ENCODE measurements around the gene LIPA. TPM values are rescaled to one million over a fixed set of nuclear protein-coding genes. Genes with fewer than 3 reads are reported as not detected.
A peak's percentile ranks its signal among the peaks of the same experiment; 100 is the strongest.

LIPA gene
- polyA plus RNA-seq, 3 donors, result 51.8 to 55.7 (median 53.8) TPM

DNA sequence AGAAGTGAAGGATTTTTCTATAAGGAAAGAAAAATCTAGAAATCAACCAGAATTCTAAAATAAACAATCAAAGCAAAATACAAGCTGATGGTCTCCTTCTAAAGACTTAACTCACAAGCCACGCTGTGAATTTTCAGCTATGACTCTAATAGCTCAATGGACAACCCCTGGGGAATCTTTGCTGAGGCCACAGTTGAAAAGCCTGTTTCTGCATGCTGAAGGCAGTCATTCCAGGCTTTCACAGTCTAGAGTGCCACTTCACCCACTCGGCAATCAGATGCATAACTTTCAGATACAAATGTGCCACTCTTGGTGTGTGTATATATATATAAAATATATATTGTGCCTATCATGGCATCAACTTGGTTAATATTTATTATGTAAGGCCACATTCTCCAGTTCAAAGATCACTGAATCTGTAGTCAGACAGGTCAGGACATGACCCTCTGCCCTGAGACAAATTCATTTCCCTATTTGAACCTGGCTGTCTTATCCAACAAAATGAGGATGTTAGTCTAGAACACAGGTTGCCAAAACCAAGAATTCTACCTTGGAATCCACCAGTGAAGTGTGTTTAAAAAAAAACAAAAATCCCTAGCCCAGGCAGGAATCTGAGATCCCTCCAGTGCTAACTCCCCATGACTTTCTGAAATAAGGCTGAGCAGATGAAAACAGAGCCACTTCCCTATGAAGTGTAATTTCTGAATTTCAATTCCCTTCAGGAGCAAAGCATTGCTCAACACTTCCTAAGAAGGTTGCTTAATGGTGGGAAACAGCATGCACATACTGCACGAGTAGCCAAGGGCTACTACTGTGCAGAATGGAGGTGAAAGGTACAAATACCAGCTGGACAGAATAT, 9.9 kb downstream of the LIPA start:
- no peak for DNase-seq (ENCODE audit: low read depth in 3 of 3, low spot score in 2 of 3)

- DNase-seq (ENCODE audit: low read depth in 3 of 3, low spot score in 2 of 3), result no peak
These were observed 10.5 kb downstream of the LIPA start for GRCh38 chr10:89241026-89241425.

DNA sequence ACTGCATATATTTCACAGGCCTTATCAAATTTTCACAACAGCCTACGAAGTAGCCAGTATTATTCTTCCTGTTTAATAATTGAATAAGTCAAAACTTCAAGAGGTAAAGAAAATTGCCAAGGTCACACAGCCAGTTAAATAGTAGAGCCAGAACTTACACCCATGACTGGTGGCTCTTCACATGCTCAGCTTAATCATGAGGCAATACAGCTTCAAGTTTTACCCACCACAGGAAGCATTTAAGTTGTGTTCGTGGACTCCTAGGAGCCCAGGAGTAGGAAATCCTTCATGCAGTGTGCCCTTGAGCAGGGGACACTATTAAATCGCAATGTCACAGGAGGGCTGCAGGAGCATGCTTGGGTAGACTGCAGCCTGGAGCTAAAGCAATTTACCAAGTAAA, 11.1 kb downstream of the LIPA start:
- no peak for DNase-seq (ENCODE audit: low read depth in 3 of 3, low spot score in 2 of 3)

GRCh38 chr10:89238956-89239644, 12.5 kb downstream of the LIPA start:
- DNase-seq (ENCODE audit: low read depth in 3 of 3, low spot score in 2 of 3), result no peak

GRCh38 chr10:89237849-89238248, 13.7 kb downstream of the LIPA start:
- no peak for DNase-seq (ENCODE audit: low read depth in 3 of 3, low spot score in 2 of 3)

DNA sequence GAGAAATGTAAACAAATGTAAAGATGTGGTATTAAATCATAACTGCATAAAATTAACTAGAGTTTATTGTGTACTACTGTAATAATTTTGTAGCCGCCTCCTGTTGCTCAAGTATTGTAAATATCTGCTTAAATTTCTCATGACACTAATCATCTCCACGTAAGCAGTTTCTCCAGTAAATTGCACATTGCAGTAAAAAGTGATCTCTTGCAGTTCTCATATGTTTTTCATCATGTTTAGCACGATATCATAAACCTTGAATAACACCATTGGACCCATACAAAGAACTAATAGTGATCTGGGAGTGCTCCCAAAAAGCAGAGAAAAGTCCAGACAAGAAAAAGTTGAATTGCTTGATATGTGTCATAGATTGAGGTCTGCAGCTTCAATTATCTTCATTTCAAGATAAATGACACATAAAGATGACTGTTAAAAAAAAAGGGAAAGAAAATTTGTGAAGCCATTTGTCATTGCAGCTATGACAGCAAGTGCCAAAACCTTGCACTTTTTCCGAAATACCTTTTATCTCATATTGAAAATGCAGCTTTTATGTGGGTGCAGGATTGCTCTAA, 15.3 kb downstream of the LIPA start:
- no peak for DNase-seq (ENCODE audit: low read depth in 3 of 3, low spot score in 2 of 3)

DNA sequence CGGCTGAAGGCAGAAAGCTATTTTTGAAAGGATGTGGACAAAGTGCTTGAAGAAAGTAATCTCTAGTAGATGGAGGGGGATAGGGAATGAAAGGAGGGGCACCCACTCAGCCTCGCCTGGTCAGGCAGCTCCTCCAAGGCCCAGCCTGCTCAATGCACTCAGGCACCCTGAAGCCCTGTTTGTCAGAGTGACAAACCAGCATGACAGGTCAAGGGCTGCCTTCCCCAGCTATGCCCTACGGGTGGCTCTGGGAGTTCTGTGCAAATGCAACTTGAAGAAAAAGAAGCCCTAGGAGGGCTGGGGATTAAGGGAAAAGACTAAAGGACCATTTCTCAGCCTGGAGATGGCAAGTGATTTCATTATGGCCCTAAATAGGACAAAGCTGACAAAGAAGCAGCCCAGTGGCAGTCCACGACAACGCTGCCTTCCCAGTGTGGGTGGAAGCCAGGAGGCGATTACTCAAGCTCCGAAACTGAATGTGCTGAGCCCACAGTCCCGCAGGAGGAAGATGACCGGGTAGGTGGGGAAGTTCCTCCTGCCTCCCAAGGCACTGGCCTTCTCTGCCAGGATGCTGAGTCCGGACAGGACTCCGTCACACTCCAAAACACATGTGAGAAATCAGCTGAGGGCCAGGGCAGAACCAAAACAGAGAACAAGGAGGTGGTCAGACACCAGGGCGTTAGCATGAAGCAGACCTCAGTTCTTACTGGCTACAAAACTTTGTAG, 16.3 kb downstream of the LIPA start:
- no peak for DNase-seq (ENCODE audit: low read depth in 3 of 3, low spot score in 2 of 3)

DNA sequence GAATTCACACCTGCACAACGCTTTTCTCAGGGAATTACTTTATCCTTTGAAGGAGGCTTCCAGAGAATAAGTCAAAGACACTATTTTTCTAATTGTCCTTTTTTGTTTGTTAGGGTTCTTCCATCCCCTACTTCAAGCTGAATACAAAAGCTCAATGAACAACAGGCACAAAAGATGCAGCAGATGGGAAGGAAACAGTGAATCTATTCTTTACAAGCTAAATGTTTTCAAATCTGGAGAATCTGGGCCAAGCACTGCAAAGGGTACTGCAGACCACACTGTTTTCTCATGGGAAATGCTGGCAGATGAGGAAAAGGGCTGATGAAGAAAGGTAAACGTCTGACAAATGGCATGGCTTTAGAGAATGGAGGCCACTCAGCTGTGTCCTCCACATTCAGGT, 18.5 kb downstream of the LIPA start:
- no peak for DNase-seq (ENCODE audit: low read depth in 3 of 3, low spot score in 2 of 3)

DNA sequence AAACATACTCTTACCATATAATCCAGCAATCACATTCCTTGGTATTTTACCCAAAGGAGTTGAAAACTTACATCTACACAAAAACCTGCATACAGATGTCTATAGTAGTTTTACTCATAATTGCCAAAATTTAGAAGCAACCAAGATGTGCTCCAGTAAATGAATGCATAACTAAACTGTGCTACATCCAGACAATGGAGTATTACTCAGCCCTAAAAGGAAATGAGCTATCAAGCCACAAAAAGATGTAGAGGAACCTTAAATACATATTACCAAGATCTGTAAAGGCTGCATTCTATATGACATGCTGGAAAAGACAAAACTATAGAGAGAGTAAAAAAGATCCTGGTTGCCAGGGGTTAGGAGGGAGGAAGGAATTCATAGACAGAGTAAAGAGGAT, 22.6 kb downstream of the LIPA start:
- DNase-seq (ENCODE audit: low read depth in 3 of 3, low spot score in 2 of 3), result no peak

DNA sequence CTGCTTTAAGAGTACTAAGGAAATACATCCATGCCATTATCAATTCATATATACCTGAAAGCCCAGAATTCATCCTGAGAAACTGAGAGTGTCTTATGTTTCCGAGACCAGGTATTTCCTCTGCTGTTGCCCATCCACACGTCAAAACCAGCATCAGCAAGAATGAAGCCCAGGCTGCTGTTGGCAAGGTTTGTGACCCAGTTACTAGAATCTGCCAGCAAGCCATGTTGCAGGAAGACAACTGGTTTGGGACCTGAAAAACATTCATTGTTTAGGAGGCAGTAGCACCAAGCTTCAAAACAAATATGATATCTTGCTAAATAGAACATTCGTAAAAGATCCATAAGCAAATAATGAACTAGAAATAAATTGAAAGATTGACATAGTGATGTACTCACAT, 23.4 kb downstream of the LIPA start:
- no peak for DNase-seq (ENCODE audit: low read depth in 3 of 3, low spot score in 2 of 3)

DNA sequence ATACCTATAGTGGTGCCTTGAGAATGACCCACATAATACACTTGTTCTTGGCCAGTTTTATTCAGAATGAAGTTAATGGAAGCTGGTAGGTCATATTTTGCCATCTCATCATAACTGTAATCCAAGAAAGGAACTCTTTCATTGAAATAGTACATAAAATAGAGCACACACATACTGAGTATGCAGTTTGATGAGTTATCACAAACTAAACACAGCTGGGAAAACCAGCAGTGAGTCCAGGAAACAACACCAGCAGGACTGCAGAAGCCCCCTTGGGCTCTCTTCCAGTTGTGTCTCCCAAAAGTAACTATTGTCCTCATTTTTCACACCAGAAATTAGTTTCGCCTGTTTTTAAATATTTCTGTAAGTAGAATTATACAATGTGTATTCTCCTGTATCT, 24.7 kb downstream of the LIPA start:
- DNase-seq (ENCODE audit: low read depth in 3 of 3, low spot score in 2 of 3), result no peak

DNA sequence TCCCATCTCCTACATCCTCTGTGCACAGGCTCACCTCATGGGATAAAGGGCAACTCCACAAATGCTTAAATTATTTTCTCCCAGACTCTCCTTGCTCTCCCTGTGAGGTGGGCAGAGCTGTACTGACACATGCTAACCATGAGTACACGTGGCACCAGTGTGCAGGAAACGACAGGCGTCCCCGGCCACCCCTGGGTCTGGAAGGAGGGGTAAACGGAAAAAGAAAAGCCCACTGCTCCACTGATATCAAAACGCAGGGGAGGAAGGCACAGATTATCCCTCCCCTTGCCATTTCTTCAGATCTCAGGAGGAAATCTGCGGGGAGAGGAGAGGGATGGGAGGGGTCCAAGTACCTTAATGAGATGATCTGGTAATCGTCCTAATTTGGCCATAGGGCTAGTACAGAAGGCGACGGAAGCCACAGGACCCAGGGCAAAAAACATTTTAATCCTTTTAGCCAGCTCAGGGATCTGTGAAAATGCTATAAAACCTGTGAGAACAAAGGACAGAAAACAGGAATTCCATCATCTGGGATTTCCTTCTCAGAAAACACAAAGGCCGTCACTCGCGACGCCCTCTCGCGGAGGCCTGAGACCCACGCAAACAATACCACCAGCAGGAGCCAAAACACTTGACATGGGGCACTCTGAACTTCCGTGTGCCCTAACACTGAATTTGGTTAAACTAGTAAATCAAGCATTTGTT, 26.7 kb downstream of the LIPA start:
- DNase-seq (ENCODE audit: low read depth in 3 of 3, low spot score in 2 of 3), result no peak

DNA sequence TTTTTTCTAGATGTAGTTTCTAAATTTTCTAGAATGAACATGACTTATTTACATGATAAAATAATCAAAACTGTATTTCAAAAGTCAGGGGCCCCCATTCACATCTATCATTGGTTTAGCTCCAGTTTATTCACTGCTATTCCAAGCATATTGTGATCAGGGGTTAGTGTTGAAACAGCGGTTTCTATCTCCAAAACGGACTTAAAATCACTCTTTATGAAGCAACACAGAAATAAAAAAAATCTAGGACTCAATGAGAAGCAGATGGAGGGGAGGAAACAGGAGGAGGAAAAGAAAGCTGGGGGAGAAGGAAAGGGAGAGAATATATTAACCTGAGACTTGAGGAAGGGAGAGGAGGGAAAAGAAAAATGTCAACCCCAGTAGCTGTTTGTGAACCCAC, 29.7 kb downstream of the LIPA start:
- DNase-seq (ENCODE audit: low read depth in 3 of 3, low spot score in 2 of 3), result no peak

DNA sequence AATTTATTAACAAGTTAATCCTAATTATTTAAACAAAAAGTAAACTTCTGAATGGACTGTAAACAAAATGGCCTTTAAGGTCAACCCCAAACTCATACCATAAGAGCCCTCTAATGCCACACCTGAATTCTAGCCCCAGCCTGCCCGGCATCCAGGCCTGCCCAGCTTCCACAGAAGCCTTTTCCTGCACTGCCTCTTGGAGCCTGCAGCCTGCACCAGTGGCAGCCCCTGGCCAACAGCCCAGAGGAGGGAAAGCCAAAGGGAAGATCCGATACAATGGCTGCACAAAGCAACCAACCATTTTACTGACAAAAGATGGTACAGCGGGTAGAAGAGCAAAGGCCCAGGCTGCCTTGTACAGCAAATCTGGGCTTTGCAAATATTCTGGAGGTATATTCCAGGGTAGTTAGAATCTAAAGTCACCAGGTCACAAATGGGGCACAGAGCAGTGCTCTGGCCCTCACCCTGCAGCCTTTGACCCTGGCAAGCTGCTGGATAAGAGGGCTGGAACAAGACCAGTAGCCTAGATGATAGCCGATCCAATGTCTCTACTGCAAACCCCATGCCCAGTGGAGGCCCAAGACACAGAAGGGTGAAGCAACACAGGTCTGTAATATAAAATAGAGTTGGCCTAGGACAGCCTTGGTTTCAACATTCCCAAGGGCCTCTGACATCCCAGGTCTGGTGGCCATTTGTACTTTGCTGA, 31.9 kb downstream of the LIPA start:
- DNase-seq (ENCODE audit: low read depth in 3 of 3, low spot score in 2 of 3), result no peak

- DNase-seq (ENCODE audit: low read depth in 3 of 3, low spot score in 2 of 3), result peak in 1 of 3 donors; percentile 41
These were observed 34.3 kb downstream of the LIPA start for GRCh38 chr10:89217057-89217990.

- no peak for DNase-seq (ENCODE audit: low read depth in 3 of 3, low spot score in 2 of 3)
These were observed 35.5 kb downstream of the LIPA start for GRCh38 chr10:89216056-89216455.

DNA sequence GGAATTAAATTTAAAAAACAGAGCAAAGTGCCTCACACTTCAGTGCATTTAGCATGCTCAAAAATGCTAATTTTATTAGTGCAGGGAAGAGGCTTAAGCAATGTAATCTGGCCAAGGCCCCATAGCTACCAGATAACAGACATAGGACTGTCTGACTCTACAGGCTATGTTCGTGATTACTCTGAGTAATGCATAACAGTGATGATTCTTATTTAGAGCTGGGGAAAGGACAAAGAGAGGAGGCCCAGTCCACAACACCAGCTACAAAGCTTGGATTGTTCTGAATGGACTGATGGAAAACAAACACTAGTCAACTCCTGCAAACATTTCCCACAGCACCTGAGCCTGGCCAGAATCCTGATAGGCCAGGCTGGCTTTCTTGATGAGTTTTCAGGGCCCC, 36.1 kb downstream of the LIPA start:
- no peak for DNase-seq (ENCODE audit: low read depth in 3 of 3, low spot score in 2 of 3)

DNA sequence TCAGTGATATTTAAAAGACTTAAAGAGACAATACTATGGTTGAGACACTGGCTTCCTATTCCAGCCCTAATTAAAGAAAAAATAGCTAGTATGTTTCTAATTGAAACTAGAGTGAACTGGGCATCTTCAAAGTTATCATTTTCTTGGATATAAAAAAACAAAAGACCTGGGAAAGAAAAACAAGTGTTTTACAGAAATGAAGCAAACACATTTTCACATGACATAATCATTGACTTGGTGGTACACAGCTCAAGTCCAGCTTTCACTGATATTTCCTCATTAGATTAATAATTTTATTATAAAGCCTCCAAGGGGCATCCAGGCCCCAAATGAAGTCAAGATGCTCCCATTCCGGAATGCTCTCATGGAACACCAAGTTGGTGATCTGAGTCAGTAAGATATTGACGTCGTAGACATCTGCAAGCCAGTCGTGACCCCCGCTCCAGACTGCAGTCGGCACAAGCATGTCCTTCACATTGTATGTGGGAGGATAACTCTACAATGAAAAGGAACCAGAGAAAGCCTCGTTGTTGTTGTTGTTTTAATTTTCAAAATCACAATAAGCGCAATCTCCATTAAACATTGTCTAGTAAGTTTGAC, 36.9 kb downstream of the LIPA start:
- no peak for DNase-seq (ENCODE audit: low read depth in 3 of 3, low spot score in 2 of 3)

All from right renal cortex interstitium (tissue), 3 donors.